B cell (primary cell): ENCODE results near the gene TNIK. TPM values are rescaled to one million over a fixed set of nuclear protein-coding genes. Genes with fewer than 3 reads are reported as not detected.

Experiments
- ATAC-seq: fragments of 200-7000 bp; cut with Tn5 transposase; one replicate; pipeline ENCODE4 v1.10.0; 2021; ENCODE audit warnings: low read depth, mild to moderate bottlenecking, moderate number of reproducible peaks, moderate library complexity
- CTCF ChIA-PET: fragments of 350-600 bp; sonication (Branson Sonifier 250); formaldehyde crosslinking; loops from one replicate; lab custom pipeline; 2021; ENCODE audit warnings: antibody characterized with exemption, inconsistent platforms; lab: Charles Lee
- POLR2A ChIA-PET: fragments of 350-600 bp; sonication (Branson Sonifier 250); formaldehyde crosslinking; loops from one replicate; lab custom pipeline; 2021; ENCODE audit warnings: antibody characterized with exemption; lab: Charles Lee
- DNase-seq: peaks from one replicate; pipeline ENCODE4 v3.0.0; 2013
- H2AFZ ChIP-seq: 2 replicates; pipeline ENCODE4 v1.6.1; 2012; ENCODE audit warnings: mild to moderate bottlenecking, low read depth, low read length; ENCODE audit not compliant: insufficient read depth, poor library complexity, severe bottlenecking
- H3K27ac ChIP-seq, 2 donors: 1 replicate in 1 of 2; 2 replicates in 1 of 2; pipeline ENCODE4 v1.5.1; 2012 to 2013; ENCODE audit warnings: low read length in 2 of 2, mild to moderate bottlenecking in 2 of 2, moderate library complexity in 1 of 2
- H3K27me3 ChIP-seq, 4 experiments: fragments of 200-600 bp in 1 of 4; sonication (generic) in 1 of 4; replicated peaks in 1 of 4; 1 replicate in 2 of 4; 2 replicates in 2 of 4; pipeline versions ENCODE4 v1.6.1 to v1.7.0; 2013 to 2016; ENCODE audit warnings: low read length in 3 of 4, mild to moderate bottlenecking in 2 of 4, mixed read lengths in 1 of 4, moderate library complexity in 1 of 4; ENCODE audit not compliant: insufficient read depth in 4 of 4, control insufficient read depth in 3 of 4; ENCODE audit errors: control extremely low read depth in 1 of 4
- H3K36me3 ChIP-seq, 2 experiments: replicated peaks in 1 of 2; 1 replicate in 1 of 2; 2 replicates in 1 of 2; pipeline versions ENCODE4 v1.6.1 to v1.7.1; 2013; ENCODE audit warnings: low read length in 1 of 2; ENCODE audit not compliant: insufficient read depth in 2 of 2, control insufficient read depth in 1 of 2; ENCODE audit errors: control extremely low read depth in 1 of 2, extremely low read depth in 1 of 2
- H3K4me1 ChIP-seq, 2 donors: fragments of 200-600 bp in 1 of 2; sonication (generic) in 1 of 2; 1 replicate in 1 of 2; 2 replicates in 1 of 2; pipeline versions ENCODE4 v1.5.1 to v1.6.1; 2013 to 2017; ENCODE audit warnings: low read length in 2 of 2; ENCODE audit not compliant: control insufficient read depth in 2 of 2, insufficient read depth in 2 of 2
- H3K4me2 ChIP-seq: replicated peaks from 2 replicates; pipeline ENCODE3; 2012; ENCODE audit warnings: mild to moderate bottlenecking, low read depth, low read length; ENCODE audit not compliant: poor library complexity, severe bottlenecking
- H3K4me3 ChIP-seq, 5 experiments: fragments of 200-600 bp in 1 of 5; sonication (generic) in 1 of 5; 1 replicate in 3 of 5; 2 replicates in 2 of 5; pipeline versions ENCODE4 v1.5.1 to v1.7.0; 2011 to 2016; ENCODE audit warnings: low read length in 4 of 5, mild to moderate bottlenecking in 4 of 5, low read depth in 2 of 5, control low read depth in 1 of 5, moderate library complexity in 1 of 5; ENCODE audit not compliant: insufficient read depth in 1 of 5; ENCODE audit errors: control extremely low read depth in 1 of 5, extremely low read depth in 1 of 5
- H3K79me2 ChIP-seq: fragments of 200-600 bp; sonication (generic); one replicate; pipeline ENCODE4 v1.6.0; 2016; ENCODE audit warnings: low read length; ENCODE audit not compliant: control insufficient read depth, insufficient read depth
- H3K9ac ChIP-seq: fragments of 200-600 bp; sonication (generic); 2 replicates; pipeline ENCODE4 v1.6.1; 2017; ENCODE audit warnings: mild to moderate bottlenecking, low read length, moderate library complexity
- H3K9me3 ChIP-seq, 3 donors: one replicate each; pipeline versions ENCODE4 v1.6.1 to v1.7.1; 2013; ENCODE audit warnings: low read length in 2 of 3; ENCODE audit not compliant: control insufficient read depth in 2 of 3, insufficient read depth in 1 of 3; ENCODE audit errors: control extremely low read depth in 1 of 3
- H4K20me1 ChIP-seq: 2 replicates; pipeline ENCODE4 v1.6.0; 2012; ENCODE audit warnings: mild to moderate bottlenecking, low read length; ENCODE audit not compliant: insufficient read depth, control insufficient read depth, poor library complexity, severe bottlenecking
- H3K27ac Mint-ChIP-seq: one replicate; pipeline ENCODE4 v1.8.0; 2021; ENCODE audit warnings: mixed read lengths
- H3K27me3 Mint-ChIP-seq: one replicate; pipeline ENCODE4 v1.8.0; 2021; ENCODE audit warnings: mixed read lengths
- H3K4me1 Mint-ChIP-seq: one replicate; pipeline ENCODE4 v1.8.0; 2021; ENCODE audit warnings: mixed read lengths
- H3K4me3 Mint-ChIP-seq: one replicate; pipeline ENCODE4 v1.8.0; 2021; ENCODE audit warnings: mixed read lengths
- H3K9me3 Mint-ChIP-seq: one replicate; pipeline ENCODE4 v1.8.0; 2022; ENCODE audit warnings: mixed read lengths; ENCODE audit not compliant: insufficient read depth
- CTCF ChIP-seq: fragments of 200-600 bp; IDR thresholded peaks from one replicate; pipeline ENCODE4 v1.8.0; 2022; ENCODE audit warnings: antibody characterized with exemption, mild to moderate bottlenecking
- EZH2 ChIP-seq: IDR thresholded peaks from 2 replicates; pipeline ENCODE4 v1.6.1; 2012; ENCODE audit warnings: borderline replicate concordance, low read depth, mild to moderate bottlenecking, moderate library complexity, low read length; ENCODE audit not compliant: insufficient read depth, poor library complexity, severe bottlenecking
- WGBS: methylation state at CpG from one replicate; pipeline ENCODE4 v1.1.5; 2013; ENCODE audit warnings: missing lambda C conversion rate; ENCODE audit not compliant: insufficient coverage; 5-methylcytosine and 5-hydroxymethylcytosine counted together
- intact Hi-C: fragments of 100-400 bp; cut with micrococcal nuclease; formaldehyde crosslinking; loops from one replicate; pipeline ENCODE4 v1.10.0; 2022
- polyA plus RNA-seq: library from polyadenylated mRNA; depleted of rRNA; stranded (reverse); fragments of >200 nt; gene quantifications from 2 replicates; pipeline ENCODE4 v1.2.3, GENCODE V29; 2012
- total RNA-seq, 2 donors: library from RNA; stranded (reverse); fragments of 120-200 nt in 1 of 2; gene quantifications; 1 replicate in 1 of 2; 2 replicates in 1 of 2; pipeline versions ENCODE4 v1.2.3 to v1.2.4, GENCODE V29; 2013 to 2022

The TNIK gene
- total and polyA plus RNA-seq, 2 donors (not counting 1 experiment from before 2014, with no cell fraction given) = 0.66 to 7.7 TPM

GRCh38 chr3:171157980-171158379, 302.2 kb downstream of the TNIK start:
- Histone ChIP-seq H3K27me3 (no peaks in the 10 kb centered on the region), H3K9ac (no peak overlapping the region), H3K4me3 (no peak overlapping the region), H3K4me1 (no peaks in the 10 kb centered on the region), H3K4me2 (no peak overlapping the region), H2AFZ (no peak overlapping the region), H3K27ac (no peak overlapping the region), H4K20me1 (no peaks in the 10 kb centered on the region), H3K79me2 (no peaks in the 10 kb centered on the region), H3K36me3 (no peaks in the 10 kb centered on the region), H3K9me3 (peaks cover 0 to 2% (median 0%) of the 10 kb centered on the region in 3 donors)
- TF ChIP-seq EZH2 = no peak
- no peak for TF ChIP-seq CTCF
- Mint-ChIP-seq H3K4me3 (no peak overlapping the region), H3K27me3 (no peaks in the 10 kb centered on the region), H3K9me3 (peaks cover 5% of the 10 kb centered on the region), H3K27ac (no peak overlapping the region), H3K4me1 (no peaks in the 10 kb centered on the region)
- DNase-seq = no peak
- ChIA-PET POLR2A (no interaction called here), CTCF (no interaction called here)
- WGBS = 92% methylated on average over 3 of the region's 3 CpGs
- ATAC-seq = no peak
- intact Hi-C loops = no loop called here

- ChIA-PET CTCF (no interaction called here), POLR2A (no interaction called here)
- Mint-ChIP-seq H3K9me3 (peaks cover under 1% of the 10 kb centered on the region), H3K4me1 (no peaks in the 10 kb centered on the region), H3K4me3 (no peak overlapping the region), H3K27ac (no peak overlapping the region), H3K27me3 (no peaks in the 10 kb centered on the region)
- no peaks in the 10 kb centered on the region for H3K36me3 ChIP-seq
- no peaks in the 10 kb centered on the region for H4K20me1 ChIP-seq
- H3K9ac ChIP-seq = no peak overlapping the region
- no peak overlapping the region for H3K4me2 ChIP-seq
- H2AFZ ChIP-seq = no peak overlapping the region
- H3K4me3 ChIP-seq = no peak overlapping the region
- WGBS = 90% methylated on average over 14 of the region's 14 CpGs
- DNase-seq (no peak), ATAC-seq (no peak)
- no peaks in the 10 kb centered on the region for H3K9me3 ChIP-seq
- intact Hi-C loops = no loop called here
- no peaks in the 10 kb centered on the region for H3K79me2 ChIP-seq
- H3K27ac ChIP-seq = no peak overlapping the region
- no peak for TF ChIP-seq EZH2
- no peak for TF ChIP-seq CTCF
- no peaks in the 10 kb centered on the region for H3K27me3 ChIP-seq
- no peaks in the 10 kb centered on the region for H3K4me1 ChIP-seq
Observed at GRCh38 chr3:171157286-171157685, 302.9 kb downstream of the TNIK start.
